H1 (cell line): ENCODE results near the gene STK33. TPM values are rescaled to one million over a fixed set of nuclear protein-coding genes. Genes with fewer than 3 reads are reported as not detected.
A peak's percentile ranks its signal among the peaks of the same experiment; 100 is the strongest.

Experiments used
- CTCF ChIA-PET: fragments of 300-600 bp; sonication (Branson Sonifier 250); formaldehyde crosslinking; loops from one replicate; lab custom pipeline; 2021; ENCODE audit not compliant: partially characterized antibody; lab: Charles Lee
- POLR2A ChIA-PET: fragments of 300-600 bp; sonication (Branson Sonifier 250); formaldehyde crosslinking; loops from one replicate; lab custom pipeline; 2021; ENCODE audit warnings: inconsistent platforms; ENCODE audit not compliant: partially characterized antibody; lab: Charles Lee
- DNase-seq, 2 experiments: peaks; one replicate each; pipeline versions ENCODE4 v3.0.0 to v3.0.0-alpha.2; 2010 to 2022; ENCODE audit warnings: low spot score in 2 of 2, low read depth in 1 of 2, mixed read lengths in 1 of 2
- FAIRE-seq: peaks from 2 replicates; lab custom pipeline; 2011; peaks lifted over from hg19 to GRCh38; lab: Jason Lieb, UNC
- H2AFZ ChIP-seq: 2 replicates; pipeline ENCODE4 v1.8.1; 2012; ENCODE audit warnings: low read length, inconsistent platforms
- H2AK5ac ChIP-seq: 2 replicates; pipeline ENCODE4 v1.6.1; 2013; ENCODE audit warnings: low read depth, low read length
- H2BK120ac ChIP-seq: replicated peaks from 2 replicates; pipeline ENCODE3; 2013; ENCODE audit warnings: low read depth, low read length, inconsistent platforms
- H2BK12ac ChIP-seq: 2 replicates; pipeline ENCODE4 v1.6.1; 2013; ENCODE audit warnings: low read depth, low read length
- H2BK15ac ChIP-seq: 2 replicates; pipeline ENCODE4 v1.6.1; 2013; ENCODE audit warnings: low read length
- H2BK20ac ChIP-seq: 2 replicates; pipeline ENCODE4 v1.6.1; 2013; ENCODE audit warnings: low read length
- H2BK5ac ChIP-seq: 2 replicates; pipeline ENCODE4 v1.6.1; 2013; ENCODE audit warnings: low read depth, low read length
- H3K14ac ChIP-seq: 2 replicates; pipeline ENCODE4 v1.6.1; 2013; ENCODE audit warnings: inconsistent platforms; ENCODE audit not compliant: insufficient read length
- H3K18ac ChIP-seq: 2 replicates; pipeline ENCODE4 v1.6.1; 2013; ENCODE audit warnings: low read length; ENCODE audit errors: extremely low read depth
- H3K23ac ChIP-seq: 2 replicates; pipeline ENCODE4 v1.6.1; 2013; ENCODE audit warnings: inconsistent platforms; ENCODE audit not compliant: insufficient read length
- H3K23me2 ChIP-seq: 2 replicates; pipeline ENCODE4 v1.6.1; 2013; ENCODE audit warnings: low read depth, low read length
- H3K27ac ChIP-seq: 2 replicates; pipeline ENCODE4 v1.6.1; 2011; ENCODE audit warnings: low read depth, low read length, inconsistent platforms
- H3K27me3 ChIP-seq, 4 experiments: replicated peaks in 1 of 4; 1 replicate in 1 of 4; 2 replicates in 3 of 4; pipeline versions ENCODE4 v1.6.1 to v1.8.1; 2011 to 2013; ENCODE audit warnings: low read length in 3 of 4, mild to moderate bottlenecking in 3 of 4, inconsistent platforms in 2 of 4, mixed read lengths in 2 of 4, moderate library complexity in 1 of 4; ENCODE audit not compliant: control insufficient read depth in 3 of 4, insufficient read depth in 3 of 4; ENCODE audit errors: extremely low read depth in 1 of 4
- H3K36me3 ChIP-seq, 4 experiments: 2 replicates each; pipeline versions ENCODE4 v1.6.1 to v1.8.1; 2011 to 2013; ENCODE audit warnings: mild to moderate bottlenecking in 4 of 4, low read length in 3 of 4, moderate library complexity in 2 of 4, control low read depth in 1 of 4, inconsistent platforms in 1 of 4; ENCODE audit not compliant: insufficient read depth in 4 of 4, control insufficient read depth in 2 of 4
- H3K4ac ChIP-seq: replicated peaks from 2 replicates; pipeline ENCODE3; 2013; ENCODE audit warnings: low read length, low read depth, mixed read lengths, inconsistent platforms; ENCODE audit not compliant: insufficient read length
- H3K4me1 ChIP-seq, 4 experiments: replicated peaks in 1 of 4; 1 replicate in 1 of 4; 2 replicates in 3 of 4; pipeline versions ENCODE4 v1.6.1 to v1.8.1; 2011 to 2013; ENCODE audit warnings: low read length in 3 of 4, inconsistent platforms in 2 of 4, mixed read lengths in 1 of 4; ENCODE audit not compliant: insufficient read depth in 4 of 4, control insufficient read depth in 3 of 4
- H3K4me2 ChIP-seq, 2 experiments: 2 replicates each; pipeline versions ENCODE4 v1.6.1 to v1.8.1; 2011 to 2013; ENCODE audit warnings: low read depth in 2 of 2, low read length in 2 of 2, control low read depth in 1 of 2, inconsistent platforms in 1 of 2, mild to moderate bottlenecking in 1 of 2; ENCODE audit not compliant: insufficient read depth in 1 of 2
- H3K4me3 ChIP-seq, 4 experiments: fragments of 200-600, 300-600 bp in 1 of 4; sonication (generic), shearing (Covaris generic), sonication (Bioruptor Twin) in 1 of 4; 2 replicates each; pipeline versions ENCODE4 v1.5.1 to v1.8.1; 2011 to 2016; ENCODE audit warnings: low read length in 4 of 4, low read depth in 3 of 4, control low read depth in 2 of 4, inconsistent platforms in 2 of 4, mild to moderate bottlenecking in 2 of 4, mixed read lengths in 1 of 4, moderate library complexity in 1 of 4; ENCODE audit not compliant: insufficient read depth in 2 of 4; ENCODE audit errors: extremely low read depth in 1 of 4
- H3K56ac ChIP-seq: replicated peaks from 2 replicates; pipeline ENCODE3; 2013; ENCODE audit warnings: low read depth, mild to moderate bottlenecking, mixed read lengths, low read length, inconsistent platforms; ENCODE audit not compliant: insufficient read length
- H3K79me1 ChIP-seq: 2 replicates; pipeline ENCODE4 v1.6.1; 2013; ENCODE audit warnings: low read depth, low read length, control low read depth
- H3K79me2 ChIP-seq, 2 experiments: 2 replicates each; pipeline versions ENCODE4 v1.6.1 to v1.8.1; 2012 to 2013; ENCODE audit warnings: low read length in 2 of 2, mild to moderate bottlenecking in 2 of 2, inconsistent platforms in 1 of 2; ENCODE audit not compliant: insufficient read depth in 2 of 2, control insufficient read depth in 1 of 2
- H3K9ac ChIP-seq, 4 experiments: replicated peaks in 1 of 4; 1 replicate in 1 of 4; 2 replicates in 3 of 4; pipeline versions ENCODE4 v1.6.1 to v1.8.1; 2011 to 2013; ENCODE audit warnings: low read depth in 3 of 4, low read length in 3 of 4, control low read depth in 2 of 4, mild to moderate bottlenecking in 2 of 4, moderate library complexity in 2 of 4, inconsistent platforms in 1 of 4; ENCODE audit errors: extremely low read depth in 1 of 4
- H3K9me3 ChIP-seq, 2 experiments: 2 replicates each; pipeline versions ENCODE4 v1.6.1 to v1.8.1; 2012 to 2013; ENCODE audit warnings: mild to moderate bottlenecking in 2 of 2, moderate library complexity in 2 of 2, control low read depth in 1 of 2, inconsistent platforms in 1 of 2, low read depth in 1 of 2, low read length in 1 of 2, mixed read lengths in 1 of 2; ENCODE audit not compliant: insufficient read depth in 2 of 2
- H4K20me1 ChIP-seq, 2 experiments: replicated peaks in 1 of 2; 2 replicates each; pipeline versions ENCODE3 to v1.8.1; 2011 to 2013; ENCODE audit warnings: inconsistent platforms in 2 of 2, low read length in 2 of 2, mild to moderate bottlenecking in 1 of 2; ENCODE audit not compliant: insufficient read depth in 2 of 2, control insufficient read depth in 1 of 2
- H4K5ac ChIP-seq: 2 replicates; pipeline ENCODE4 v1.6.1; 2013; ENCODE audit warnings: low read length, low read depth, mixed read lengths, inconsistent platforms; ENCODE audit not compliant: insufficient read length
- H4K8ac ChIP-seq: 2 replicates; pipeline ENCODE4 v1.8.0; 2013; ENCODE audit warnings: mild to moderate bottlenecking, moderate library complexity, low read length, inconsistent platforms; ENCODE audit not compliant: insufficient read depth; ENCODE audit errors: extremely low read depth
- H4K91ac ChIP-seq: replicated peaks from 2 replicates; pipeline ENCODE3; 2013; ENCODE audit warnings: low read length, mixed read lengths, inconsistent platforms; ENCODE audit not compliant: insufficient read length
- CHD1 ChIP-seq: IDR thresholded peaks from 2 replicates; pipeline ENCODE4 v1.6.1; 2012; ENCODE audit warnings: low read depth, low read length, improper control_type of control experiment
- CHD2 ChIP-seq: IDR thresholded peaks from 2 replicates; pipeline ENCODE4 v1.6.1; 2012; ENCODE audit warnings: low read length, improper control_type of control experiment
- GABPA ChIP-seq: IDR thresholded peaks from 2 replicates; pipeline ENCODE4 v1.6.1; 2011; ENCODE audit warnings: mild to moderate bottlenecking, low read length, moderate library complexity, borderline replicate concordance; ENCODE audit not compliant: insufficient read depth
- RFX5 ChIP-seq: IDR thresholded peaks from 2 replicates; pipeline ENCODE4 v1.6.1; 2011; ENCODE audit warnings: low read depth, low read length, improper control_type of control experiment, borderline replicate concordance
- TAF7 ChIP-seq: optimal IDR thresholded peaks from 2 replicates; pipeline ENCODE3; 2011; ENCODE audit warnings: low read depth, mild to moderate bottlenecking, inconsistent platforms, low read length, moderate library complexity, borderline replicate concordance
- WGBS, 2 experiments: shearing (Covaris generic) in 1 of 2; methylation state at CpG; one replicate each; pipeline versions ENCODE4 v1.1.6 to v1.1.7; 2013 to 2015; ENCODE audit warnings: low lambda C conversion rate in 2 of 2, mixed read lengths in 2 of 2, inconsistent platforms in 1 of 2, low coverage in 1 of 2, missing lambda C conversion rate in 1 of 2; ENCODE audit not compliant: insufficient replicate concordance in 2 of 2, insufficient coverage in 1 of 2, insufficient read length in 1 of 2; ENCODE audit errors: extremely low coverage in 1 of 2, missing lambda C conversion rate in 1 of 2; 5-methylcytosine and 5-hydroxymethylcytosine counted together
- polyA plus RNA-seq, 7 experiments: library from polyadenylated mRNA; depleted of rRNA in 3 of 7; stranded (reverse) in 5 of 7; unstranded in 2 of 7; fragments of >200 nt in 5 of 7; fragments of 200-250 nt in 2 of 7; gene quantifications; 1 replicate in 5 of 7; 2 replicates in 1 of 7; 4 replicates in 1 of 7; pipeline versions ENCODE4 v1.2.1 to v1.2.3, GENCODE V29; 2011 to 2013; ENCODE audit warnings: missing spikeins in 2 of 7, mixed read lengths in 2 of 7
- total RNA-seq: library from RNA; stranded (reverse); fragmentation: NEBNext Ultra II Directional; extraction: Animal tissue kit (Norgen Biotek cat#: 25700); gene quantifications from 2 replicates; pipeline ENCODE4 v1.2.1, GENCODE V29; 2021

The STK33 gene
- total and polyA plus RNA-seq, 2 of the 8 experiments (the other 6 are each of a cell fraction or from before 2014, with no cell fraction given), result 8.8 to 25.1 TPM

- WGBS, 2 experiments, result 92% methylated on average over 9 of the region's 9 CpGs; no CpG with 5 or more reads in 1 of the 2 experiments
- Histone ChIP-seq H3K14ac (no peak overlapping the region), H3K36me3 (no peaks in the 10 kb centered on the region), H3K9me3 (no peaks in the 10 kb centered on the region), H3K18ac (no peak overlapping the region), H2AK5ac (no peak overlapping the region), H2AFZ (peak overlapping the region; percentile 3; the same call in 1 of the 2 replicates), H3K56ac (no peak overlapping the region), H3K79me2 (no peaks in the 10 kb centered on the region), H3K27ac (no peak overlapping the region), H4K5ac (no peak overlapping the region), H3K23ac (no peak overlapping the region), H2BK5ac (no peak overlapping the region), H3K4me3 (no peak overlapping the region), H2BK12ac (no peak overlapping the region), H3K4me2 (no peak overlapping the region), H2BK15ac (no peak overlapping the region), H3K4me1 (no peaks in the 10 kb centered on the region), H4K20me1 (no peaks in the 10 kb centered on the region), H3K9ac (no peak overlapping the region), H3K4ac (no peak overlapping the region), H3K23me2 (no peaks in the 10 kb centered on the region), H4K8ac (no peak overlapping the region), H3K79me1 (no peaks in the 10 kb centered on the region), H2BK120ac (no peak overlapping the region), H2BK20ac (no peak overlapping the region), H4K91ac (no peak overlapping the region), H3K27me3 (no peaks in the 10 kb centered on the region)
- ChIA-PET CTCF (interaction anchor here (1.0 to 2.4 kb wide), 7 partner anchors 9 to 358 kb away, joined by 3 to 12 read pairs (median 3); no protein-coding TSS in a partner anchor), POLR2A (interaction anchor here (0.5 to 1.0 kb wide), 3 partner anchors 81 to 223 kb away, joined by 3 read pairs; partner anchors contain the start of gene TRIM66)
- DNase-seq (peak in 1 of 2 experiments; percentile 39), FAIRE-seq (no peak)
- TF ChIP-seq CHD2 (no peak), TAF7 (no peak), RFX5 (no peak), CHD1 (no peak), GABPA (no peak)
Observed at GRCh38 chr11:8601376-8602133, 7.5 kb upstream of the STK33 start.
